Fibroblast of mammary gland (primary cell): ENCODE results near the gene C17orf113.
"Not testable (repeated sequence)": the region's sequence is repeated elsewhere in the genome, so short reads cannot be mapped to it uniquely, and the experiment has no call there.

Experiments
- DNase-seq: peaks from one replicate; pipeline ENCODE4 v3.0.0-alpha.2; 2010; ENCODE audit warnings: low read depth
- H3K4me3 ChIP-seq: 2 replicates; pipeline ENCODE4 v1.5.1; 2011; ENCODE audit warnings: low read depth, mild to moderate bottlenecking, low read length, moderate library complexity; ENCODE audit not compliant: control insufficient read depth
- TF ChIP-seq, protein P1 (sequence below): conservative IDR thresholded peaks from 2 replicates; pipeline ENCODE4 v1.5.1; 2011; ENCODE audit warnings: low read depth, low read length, inconsistent platforms; ENCODE audit not compliant: control insufficient read depth, insufficient read depth

C17orf113 gene

DNA sequence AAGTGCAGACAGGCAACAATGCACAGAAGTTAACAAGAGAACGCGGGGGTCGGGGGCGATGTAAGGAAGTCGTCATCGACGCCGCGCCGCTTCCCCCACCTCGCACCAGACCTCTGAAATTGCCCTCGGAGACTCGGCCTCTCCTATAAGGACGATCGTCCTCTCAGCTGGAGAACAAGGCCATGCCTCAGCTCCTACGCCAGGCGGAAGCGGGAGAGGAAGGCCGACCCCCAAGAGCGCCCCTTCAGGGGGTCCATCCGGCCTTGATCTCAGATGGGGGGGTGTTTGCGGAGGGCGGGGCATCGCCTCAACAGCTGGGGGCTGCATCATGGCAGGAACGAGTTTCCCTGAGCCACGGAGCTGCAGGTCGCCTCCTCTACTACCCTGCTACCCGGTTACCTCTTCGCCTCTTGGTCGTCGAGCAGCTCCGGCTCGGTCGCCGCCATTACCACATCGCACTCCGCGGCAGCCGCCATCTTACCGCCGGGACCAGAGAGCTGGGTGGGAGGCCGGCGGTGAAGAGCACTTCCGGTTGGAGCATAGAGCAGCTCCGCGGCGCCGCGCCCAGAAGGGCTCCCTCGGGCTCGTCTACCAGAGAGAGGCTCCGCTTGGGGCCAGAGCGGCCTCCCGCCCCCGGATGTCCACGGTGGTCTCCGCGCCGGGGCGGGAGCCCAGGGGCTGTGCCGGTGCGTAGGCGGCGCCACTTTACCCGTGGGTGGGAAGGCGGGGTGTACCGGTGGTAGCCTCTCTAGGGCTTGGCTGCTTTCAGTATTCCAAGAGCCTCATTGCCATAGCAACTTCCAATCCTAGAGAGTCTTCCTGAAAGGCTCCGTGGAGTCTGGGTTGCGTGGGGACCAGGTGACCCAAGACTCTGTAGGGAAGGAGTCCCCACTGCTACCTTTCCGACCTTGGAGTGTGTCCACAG lies 33.2 kb downstream of the C17orf113 start, which contains the start of gene DNAJC7:
TSS of gene DNAJC7 (minus strand) at position 499 of the 925 bp plus-strand sequence. CDS start at position 476, 23 bp downstream.
- H3K4me3 ChIP-seq, result peak within 1 kb of the TSS; percentile 97
- DNase-seq, result peak; percentile 86
- TF ChIP-seq, protein P1, sequence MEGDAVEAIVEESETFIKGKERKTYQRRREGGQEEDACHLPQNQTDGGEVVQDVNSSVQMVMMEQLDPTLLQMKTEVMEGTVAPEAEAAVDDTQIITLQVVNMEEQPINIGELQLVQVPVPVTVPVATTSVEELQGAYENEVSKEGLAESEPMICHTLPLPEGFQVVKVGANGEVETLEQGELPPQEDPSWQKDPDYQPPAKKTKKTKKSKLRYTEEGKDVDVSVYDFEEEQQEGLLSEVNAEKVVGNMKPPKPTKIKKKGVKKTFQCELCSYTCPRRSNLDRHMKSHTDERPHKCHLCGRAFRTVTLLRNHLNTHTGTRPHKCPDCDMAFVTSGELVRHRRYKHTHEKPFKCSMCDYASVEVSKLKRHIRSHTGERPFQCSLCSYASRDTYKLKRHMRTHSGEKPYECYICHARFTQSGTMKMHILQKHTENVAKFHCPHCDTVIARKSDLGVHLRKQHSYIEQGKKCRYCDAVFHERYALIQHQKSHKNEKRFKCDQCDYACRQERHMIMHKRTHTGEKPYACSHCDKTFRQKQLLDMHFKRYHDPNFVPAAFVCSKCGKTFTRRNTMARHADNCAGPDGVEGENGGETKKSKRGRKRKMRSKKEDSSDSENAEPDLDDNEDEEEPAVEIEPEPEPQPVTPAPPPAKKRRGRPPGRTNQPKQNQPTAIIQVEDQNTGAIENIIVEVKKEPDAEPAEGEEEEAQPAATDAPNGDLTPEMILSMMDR, result no peak

DNA sequence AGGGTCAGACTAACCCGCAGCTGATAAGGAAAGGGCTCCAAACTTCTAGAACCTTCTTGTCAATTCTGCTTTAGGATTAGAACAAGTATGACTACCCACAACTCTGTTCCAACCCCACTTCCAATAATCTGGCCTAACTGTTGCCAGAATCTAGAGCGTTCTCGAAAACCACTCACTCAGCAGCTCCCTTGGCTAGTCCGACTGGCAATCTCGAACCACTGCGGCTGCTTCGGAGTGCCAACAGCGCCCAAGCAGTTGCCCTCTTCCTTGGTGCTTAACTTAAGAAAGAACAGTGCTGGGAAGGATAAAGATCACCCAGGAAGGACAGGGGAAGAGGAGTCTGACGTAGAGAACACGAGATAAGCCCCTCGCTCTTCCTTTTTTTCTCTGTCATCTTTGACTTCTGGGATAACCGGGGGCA lies 34.0 kb downstream of the C17orf113 start:
- DNase-seq, result no peak
- TF ChIP-seq, protein P1, result no peak

DNA sequence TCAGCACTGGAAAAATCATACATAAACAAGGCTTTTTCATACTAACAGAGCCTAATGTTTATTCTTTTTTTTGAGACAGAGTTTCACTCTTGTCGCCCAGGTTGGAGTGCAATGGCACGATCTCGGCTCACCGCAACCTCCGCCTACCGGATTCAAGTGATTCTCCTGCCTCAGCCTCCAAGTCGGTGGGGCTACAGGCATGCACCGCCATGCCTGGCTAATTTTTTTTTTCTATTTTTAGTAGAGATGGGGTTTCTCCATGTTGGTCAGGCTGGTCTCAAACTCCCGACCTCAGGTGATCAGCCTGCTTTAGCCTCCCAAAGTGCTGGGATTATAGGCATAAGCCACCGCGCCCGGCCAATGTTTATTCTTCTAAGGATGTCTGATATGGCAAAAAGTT lies 36.7 kb downstream of the C17orf113 start:
- not testable (repeated sequence) for DNase-seq, H3K4me3 ChIP-seq

More for the DNA sequence above, 34.0 kb downstream of the C17orf113 start:
- H3K4me3 ChIP-seq, result peak overlapping the region; percentile 97

DNA sequence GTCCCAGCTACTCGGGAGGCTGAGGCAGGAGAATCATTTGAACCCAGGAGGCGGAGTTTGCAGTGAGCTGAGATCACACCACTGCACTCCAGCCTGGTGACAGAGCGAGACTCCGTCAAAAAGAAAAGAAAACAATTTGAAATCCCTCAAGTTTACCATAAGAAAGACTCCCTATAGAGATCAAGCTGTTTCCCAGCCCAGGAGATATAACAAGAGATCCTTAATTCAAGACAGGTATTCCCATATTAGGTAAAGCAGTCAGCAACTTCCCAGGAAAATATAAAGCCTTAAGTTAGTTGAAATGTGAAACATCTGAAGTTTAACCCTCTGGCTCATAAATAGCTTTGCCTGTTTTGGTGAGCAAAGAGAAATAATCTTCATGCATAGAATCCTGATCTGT lies 38.0 kb downstream of the C17orf113 start:
- H3K4me3 ChIP-seq, DNase-seq: not testable (repeated sequence)

DNA sequence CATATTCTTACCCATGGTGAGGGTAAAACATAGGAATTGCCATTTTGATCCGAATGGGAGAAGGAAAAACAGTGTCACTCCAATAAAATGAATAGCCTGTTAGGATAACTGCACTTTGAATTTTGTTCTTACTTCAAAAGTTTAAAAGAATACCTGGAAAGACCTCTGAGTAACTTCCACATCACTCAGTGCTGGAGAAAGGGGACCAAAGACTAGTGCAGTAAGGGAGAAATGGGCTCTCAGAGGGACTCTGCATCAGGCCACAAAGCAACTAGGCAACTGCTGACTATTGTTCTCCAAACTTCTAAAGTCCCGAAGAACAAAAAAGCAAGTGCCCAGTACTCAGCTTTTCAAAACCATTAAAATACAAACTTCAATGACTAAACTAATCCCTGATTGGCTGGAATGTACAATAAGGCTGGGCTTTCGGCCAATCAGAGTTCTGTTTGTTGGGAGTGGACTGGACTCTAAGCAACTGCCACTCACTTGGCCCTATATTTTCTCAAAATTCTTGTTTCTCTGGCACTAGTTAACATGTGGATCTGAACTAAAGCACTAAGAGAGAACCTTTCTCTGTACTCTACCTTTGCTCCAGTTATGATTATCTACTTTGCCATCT lies 39.4 kb downstream of the C17orf113 start:
- DNase-seq, result peak; percentile 69
- TF ChIP-seq, protein P1, result no peak
- H3K4me3 ChIP-seq, result no peak overlapping the region

DNA sequence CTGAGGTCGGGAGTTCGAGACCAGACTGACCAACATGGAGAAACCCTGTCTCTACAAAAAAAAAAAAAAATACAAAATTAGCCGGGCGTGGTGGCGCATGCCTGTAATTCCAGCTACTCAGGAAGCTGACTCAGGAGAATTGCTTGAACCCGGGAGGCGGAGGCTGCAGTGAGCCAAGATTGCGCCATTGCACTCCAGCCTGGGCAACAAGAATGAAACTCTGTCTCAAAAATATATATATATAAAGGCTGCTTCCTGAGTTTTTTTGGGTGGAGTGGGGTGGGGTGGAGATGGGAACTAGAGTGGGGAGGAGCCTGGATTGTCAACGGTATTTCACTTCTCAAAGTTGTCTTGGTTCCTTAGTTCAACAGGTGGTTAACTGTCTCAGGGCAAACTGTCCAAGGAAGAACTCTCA lies 40.1 kb downstream of the C17orf113 start:
- not testable (repeated sequence) for H3K4me3 ChIP-seq

DNA sequence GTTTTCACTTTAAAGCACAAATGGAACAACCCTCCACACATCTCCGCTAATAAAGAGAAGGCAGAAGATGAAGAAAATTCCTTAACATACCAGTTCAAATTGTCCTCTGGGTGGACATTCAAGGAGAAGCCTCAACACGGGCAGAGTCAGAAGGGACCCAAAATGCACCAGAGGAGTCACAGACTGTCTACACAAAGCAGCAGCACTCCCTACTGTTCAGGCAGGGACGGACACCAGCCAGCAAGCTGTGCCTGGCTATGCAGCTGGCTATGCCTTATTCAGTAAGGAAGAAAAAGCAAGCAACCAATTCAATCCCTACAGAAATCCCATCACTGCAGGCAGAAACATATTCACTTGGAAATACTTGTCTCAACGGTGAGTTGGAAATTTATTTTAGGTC lies 41.2 kb downstream of the C17orf113 start:
- TF ChIP-seq, protein P1, result peak; percentile 16
- no peak for DNase-seq
- H3K4me3 ChIP-seq, result no peak overlapping the region

More for the DNA sequence above, 40.1 kb downstream of the C17orf113 start:
- DNase-seq, result peak; percentile 62

DNA sequence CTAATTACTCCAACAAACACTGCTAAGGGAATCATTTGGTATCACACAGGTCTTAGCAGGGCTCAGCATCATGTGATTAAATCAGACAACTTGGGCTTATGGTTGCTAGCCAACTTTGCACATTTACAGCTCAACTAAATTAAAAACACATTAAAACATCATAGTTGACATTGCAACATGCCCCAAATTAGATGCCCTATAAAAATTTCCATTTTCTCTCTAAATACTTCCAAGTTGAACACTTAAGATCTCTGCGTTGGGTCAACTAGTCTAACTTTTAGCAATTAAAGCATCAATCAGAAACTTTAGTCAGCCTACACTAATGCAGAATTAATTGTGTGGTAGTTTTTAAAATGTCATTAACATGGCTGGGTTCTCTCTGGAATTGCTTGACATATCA lies 45.2 kb downstream of the C17orf113 start:
- no peak overlapping the region for H3K4me3 ChIP-seq
- TF ChIP-seq, protein P1, result no peak
- no peak for DNase-seq
